ENCODE measurements around the gene LRRC8A.
"Not testable (repeated sequence)": the region's sequence is repeated elsewhere in the genome, so short reads cannot be mapped to it uniquely, and the experiment has no call there.

The LRRC8A gene

GRCh38 chr9:128937310-128938165 is 55.6 kb downstream of the LRRC8A start:
- in situ Hi-C loops (cut with HindIII; ENCODE audit: low sequenced_read_pairs), result no loop called here
- H3K4me3 ChIP-seq (ENCODE audit: low read depth, low read length), result no peak overlapping the region
- no peak for TF ChIP-seq CTCF (IDR thresholded peaks at IDR 0.05; ENCODE audit: low read depth, low read length)
- no peak for DNase-seq (ENCODE audit: low read depth, low spot score)

- TF ChIP-seq CTCF (IDR thresholded peaks at IDR 0.05; ENCODE audit: low read depth, low read length), result no peak
- in situ Hi-C loops (cut with HindIII; ENCODE audit: low sequenced_read_pairs), result no loop called here
- no peak overlapping the region for H3K4me3 ChIP-seq (ENCODE audit: low read depth, low read length)
- no peak for DNase-seq (ENCODE audit: low read depth, low spot score)
These were observed 58.5 kb downstream of the LRRC8A start for GRCh38 chr9:128940271-128940921.

- no peak for TF ChIP-seq CTCF (IDR thresholded peaks at IDR 0.05; ENCODE audit: low read depth, low read length)
- in situ Hi-C loops (cut with HindIII; ENCODE audit: low sequenced_read_pairs), result no loop called here
These were observed 59.2 kb downstream of the LRRC8A start for GRCh38 chr9:128940946-128941755.

GRCh38 chr9:128943832-128944620 is 62.1 kb downstream of the LRRC8A start:
- in situ Hi-C loops (cut with HindIII; ENCODE audit: low sequenced_read_pairs), result no loop called here
- no peak for TF ChIP-seq CTCF (IDR thresholded peaks at IDR 0.05; ENCODE audit: low read depth, low read length)
- H3K4me3 ChIP-seq (ENCODE audit: low read depth, low read length), result no peak overlapping the region
- no peak for DNase-seq (ENCODE audit: low read depth, low spot score)

More at GRCh38 chr9:128940946-128941755, 59.2 kb downstream of the LRRC8A start:
- no peak overlapping the region for H3K4me3 ChIP-seq (ENCODE audit: low read depth, low read length)
- DNase-seq (ENCODE audit: low read depth, low spot score), result no peak

- DNase-seq (ENCODE audit: low read depth, low spot score); H3K4me3 ChIP-seq (ENCODE audit: low read depth, low read length); in situ Hi-C loops (cut with HindIII; ENCODE audit: low sequenced_read_pairs): not testable (repeated sequence)
These were observed 63.0 kb downstream of the LRRC8A start for GRCh38 chr9:128944966-128945365.

- no peak for TF ChIP-seq CTCF (IDR thresholded peaks at IDR 0.05; ENCODE audit: low read depth, low read length)
- DNase-seq (ENCODE audit: low read depth, low spot score), result no peak
- no peak overlapping the region for H3K4me3 ChIP-seq (ENCODE audit: low read depth, low read length)
- in situ Hi-C loops (cut with HindIII; ENCODE audit: low sequenced_read_pairs), result no loop called here
These were observed 64.0 kb downstream of the LRRC8A start for GRCh38 chr9:128945798-128946501.
